HUDEP-2 (cell line): ENCODE measurements around the gene CSNK1D.

Experiments
- DNase-seq, 76 experiments: peaks; one replicate each; lab custom pipeline; 2025; ENCODE audit not compliant: unreplicated experiment in 76 of 76; lab: John Stamatoyannopoulos, UW

The CSNK1D gene

DNA sequence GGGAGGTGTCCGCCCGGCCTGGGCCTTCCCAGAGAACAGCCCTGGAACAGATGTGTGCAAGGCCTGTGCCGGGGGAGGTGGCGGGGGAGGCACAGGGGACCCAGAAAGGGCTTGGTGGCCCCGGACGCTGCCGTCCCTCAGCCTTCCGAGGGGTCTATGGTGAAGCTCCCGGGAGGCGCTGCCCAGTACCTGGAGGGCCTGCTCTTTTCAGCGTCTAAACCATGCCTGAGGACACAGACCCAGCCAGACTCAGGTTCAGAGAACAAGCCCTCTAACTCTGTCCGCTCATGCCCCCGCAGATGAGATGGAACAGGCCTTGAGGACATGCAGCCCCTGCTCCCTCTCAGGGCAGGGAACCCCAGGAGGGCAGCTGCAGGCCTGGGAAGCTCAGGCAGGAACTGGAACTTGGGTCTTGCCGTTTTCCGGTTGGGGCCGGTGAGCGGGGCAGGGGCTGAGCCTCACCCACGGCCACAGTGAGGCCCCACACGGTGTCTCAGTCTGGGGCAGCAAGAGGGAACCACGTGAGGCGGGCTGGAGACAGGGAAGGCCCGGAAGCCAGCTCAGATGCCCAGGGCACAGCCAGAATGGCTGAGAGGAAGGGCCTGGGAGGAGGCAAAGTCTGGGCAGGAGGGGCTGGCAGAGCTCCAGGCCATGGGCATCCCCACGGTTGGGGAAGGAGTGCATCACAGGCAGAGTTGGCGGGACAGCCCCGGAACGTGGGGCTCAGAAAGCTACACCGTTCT, 32.1 kb downstream of the CSNK1D start:
- peak in 65 of 76 experiments; percentile 43 to 93 (median 81) for DNase-seq

DNA sequence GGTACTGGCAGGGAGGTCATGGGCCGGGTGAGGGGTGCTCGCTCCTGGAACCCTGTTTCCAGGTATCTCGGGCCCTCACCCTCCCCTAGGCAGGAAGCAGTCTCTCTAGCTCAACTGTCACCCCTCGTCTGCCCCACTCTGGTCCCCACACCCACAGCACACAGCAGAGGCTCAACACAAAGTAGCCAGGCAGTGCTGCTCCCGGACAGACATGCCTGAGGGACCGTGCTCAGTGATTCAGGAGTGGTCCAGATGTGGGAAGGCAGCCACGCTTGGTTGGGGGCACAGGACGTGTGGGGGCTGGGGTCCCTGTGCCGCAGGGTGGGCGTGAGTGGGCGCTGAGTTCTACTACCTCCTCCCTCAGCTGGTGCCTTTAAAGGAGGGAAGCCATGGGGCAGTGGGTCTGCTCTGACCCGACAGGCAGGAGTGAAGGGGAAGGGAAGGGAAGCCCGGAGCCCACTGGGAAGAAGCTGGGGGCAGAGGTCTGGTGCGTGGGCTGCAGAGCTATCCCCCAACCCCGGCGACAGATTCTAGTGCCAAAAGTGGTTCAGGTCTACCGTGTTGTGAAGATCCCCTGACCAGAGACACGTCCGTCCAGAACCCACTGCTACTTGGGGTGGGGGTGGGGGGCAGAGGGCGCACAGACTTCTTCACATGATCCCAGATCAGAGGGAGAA, 32.9 kb downstream of the CSNK1D start:
- no peak for DNase-seq

DNA sequence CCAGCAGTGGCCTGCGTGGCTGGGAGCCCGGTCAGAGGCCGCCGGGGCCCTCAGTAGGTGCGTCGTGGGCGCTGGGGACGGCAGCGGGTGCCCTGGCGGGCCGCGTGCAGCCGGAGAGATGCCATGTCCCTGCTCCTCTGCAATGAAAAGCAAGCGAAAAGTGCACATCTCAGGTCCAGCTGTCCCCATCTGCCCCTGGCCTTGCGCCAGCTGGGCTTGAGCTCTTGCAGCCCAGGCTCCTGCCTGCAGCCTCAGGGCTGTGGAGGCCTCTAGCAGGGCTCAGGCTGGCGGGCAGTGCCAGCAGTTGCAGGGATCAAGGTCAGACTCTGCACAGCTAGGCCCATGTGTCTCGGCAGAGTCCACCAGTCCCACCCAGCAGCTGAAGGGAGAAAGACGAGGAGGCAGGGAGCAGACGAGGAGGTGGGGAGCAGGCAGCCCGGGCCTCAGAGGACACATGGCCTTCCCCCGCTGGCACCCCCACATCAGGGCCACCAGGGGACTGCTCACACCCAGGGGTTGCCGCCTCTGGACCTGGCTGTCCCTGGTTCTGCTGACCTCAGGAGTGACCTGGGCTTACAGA, 33.5 kb downstream of the CSNK1D start:
- no peak for DNase-seq

DNA sequence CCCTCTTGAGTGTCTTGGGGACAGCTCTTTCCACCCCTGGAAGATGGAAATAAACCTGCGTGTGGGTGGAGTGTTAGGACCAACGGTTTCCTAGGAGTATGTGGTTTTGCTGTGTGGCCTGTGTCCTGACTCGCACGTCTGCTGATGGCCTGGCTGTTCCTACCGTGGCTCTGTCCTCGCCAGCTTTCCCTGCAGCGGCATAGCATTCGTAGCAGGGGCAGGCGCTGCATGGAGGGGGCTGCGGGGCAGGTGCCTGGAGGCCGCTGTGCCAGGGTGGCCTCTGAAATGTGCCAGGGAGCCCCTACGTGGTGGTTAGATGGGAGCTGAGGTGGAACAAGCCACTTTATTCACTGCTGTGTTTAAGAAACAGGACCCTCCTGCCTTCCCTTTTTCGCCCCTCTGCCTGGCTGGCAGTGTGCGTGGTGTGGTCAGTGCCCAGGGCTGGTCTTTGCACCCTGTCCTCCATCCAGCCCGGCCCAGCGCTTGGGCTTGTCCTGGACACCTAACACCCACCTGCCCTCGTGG, 34.0 kb downstream of the CSNK1D start:
- peak in 1 of 76 experiments; percentile 23 for DNase-seq

DNA sequence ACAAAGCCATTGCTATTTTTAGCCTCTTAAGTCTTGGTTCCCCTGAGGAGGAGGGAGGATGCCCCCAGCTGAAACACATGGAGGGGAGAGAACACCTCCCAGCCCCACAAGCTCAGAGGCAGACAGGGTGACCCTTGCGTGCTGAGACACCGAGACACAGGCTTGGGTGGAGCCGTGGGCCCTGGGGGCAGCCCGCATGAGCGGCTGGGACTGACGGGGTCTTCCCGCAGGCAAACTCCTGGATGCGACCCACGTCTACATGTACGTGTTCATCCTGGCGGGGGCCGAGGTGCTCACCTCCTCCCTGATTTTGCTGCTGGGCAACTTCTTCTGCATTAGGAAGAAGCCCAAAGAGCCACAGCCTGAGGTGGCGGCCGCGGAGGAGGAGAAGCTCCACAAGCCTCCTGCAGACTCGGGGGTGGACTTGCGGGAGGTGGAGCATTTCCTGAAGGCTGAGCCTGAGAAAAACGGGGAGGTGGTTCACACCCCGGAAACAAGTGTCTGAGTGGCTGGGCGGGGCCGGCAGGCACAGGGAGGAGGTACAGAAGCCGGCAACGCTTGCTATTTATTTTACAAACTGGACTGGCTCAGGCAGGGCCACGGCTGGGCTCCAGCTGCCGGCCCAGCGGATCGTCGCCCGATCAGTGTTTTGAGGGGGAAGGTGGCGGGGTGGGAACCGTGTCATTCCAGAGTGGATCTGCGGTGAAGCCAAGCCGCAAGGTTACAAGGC, 34.9 kb downstream of the CSNK1D start:
- DNase-seq = peak in 71 of 76 experiments; percentile 7 to 87 (median 65)

DNA sequence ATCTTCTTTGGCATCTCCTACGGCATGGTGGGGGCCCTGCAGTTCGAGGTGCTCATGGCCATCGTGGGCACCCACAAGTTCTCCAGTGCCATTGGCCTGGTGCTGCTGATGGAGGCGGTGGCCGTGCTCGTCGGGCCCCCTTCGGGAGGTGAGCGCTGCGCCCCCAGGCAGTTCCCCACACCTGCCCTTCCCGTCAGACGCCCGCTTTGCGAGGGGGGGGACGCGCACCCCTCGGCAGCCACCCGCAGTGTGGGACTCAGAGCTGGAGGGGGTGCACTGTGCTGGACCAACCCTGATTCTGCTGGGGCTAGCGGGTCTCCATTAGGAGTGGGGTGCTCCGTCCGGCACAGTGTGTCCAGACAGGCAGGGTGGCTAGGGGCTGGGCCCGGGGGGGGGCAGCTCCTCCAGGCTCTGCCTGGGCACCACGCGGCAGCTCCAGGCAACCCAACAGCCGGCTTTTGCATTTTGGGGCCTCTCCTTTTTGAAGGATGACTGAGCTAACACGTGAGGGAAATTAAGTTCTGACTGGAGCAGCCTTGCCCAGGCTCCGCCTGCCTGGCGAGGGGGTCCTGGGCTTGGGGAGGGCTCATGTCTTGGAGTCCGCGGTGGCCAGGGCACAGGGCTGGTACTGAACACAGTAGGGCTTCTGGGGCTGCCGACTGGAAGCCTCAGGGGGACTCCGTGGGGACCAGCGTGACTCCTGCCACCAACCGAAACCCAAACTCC, 35.6 kb downstream of the CSNK1D start:
- DNase-seq = no peak

DNA sequence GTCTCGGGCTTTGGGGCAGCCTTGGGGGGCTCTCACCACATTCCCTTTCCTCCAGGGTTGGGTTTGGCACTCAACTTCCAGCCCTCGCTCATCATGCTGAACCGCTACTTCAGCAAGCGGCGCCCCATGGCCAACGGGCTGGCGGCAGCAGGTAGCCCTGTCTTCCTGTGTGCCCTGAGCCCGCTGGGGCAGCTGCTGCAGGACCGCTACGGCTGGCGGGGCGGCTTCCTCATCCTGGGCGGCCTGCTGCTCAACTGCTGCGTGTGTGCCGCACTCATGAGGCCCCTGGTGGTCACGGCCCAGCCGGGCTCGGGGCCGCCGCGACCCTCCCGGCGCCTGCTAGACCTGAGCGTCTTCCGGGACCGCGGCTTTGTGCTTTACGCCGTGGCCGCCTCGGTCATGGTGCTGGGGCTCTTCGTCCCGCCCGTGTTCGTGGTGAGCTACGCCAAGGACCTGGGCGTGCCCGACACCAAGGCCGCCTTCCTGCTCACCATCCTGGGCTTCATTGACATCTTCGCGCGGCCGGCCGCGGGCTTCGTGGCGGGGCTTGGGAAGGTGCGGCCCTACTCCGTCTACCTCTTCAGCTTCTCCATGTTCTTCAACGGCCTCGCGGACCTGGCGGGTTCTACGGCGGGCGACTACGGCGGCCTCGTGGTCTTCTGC, 36.3 kb downstream of the CSNK1D start:
- DNase-seq = no peak

DNA sequence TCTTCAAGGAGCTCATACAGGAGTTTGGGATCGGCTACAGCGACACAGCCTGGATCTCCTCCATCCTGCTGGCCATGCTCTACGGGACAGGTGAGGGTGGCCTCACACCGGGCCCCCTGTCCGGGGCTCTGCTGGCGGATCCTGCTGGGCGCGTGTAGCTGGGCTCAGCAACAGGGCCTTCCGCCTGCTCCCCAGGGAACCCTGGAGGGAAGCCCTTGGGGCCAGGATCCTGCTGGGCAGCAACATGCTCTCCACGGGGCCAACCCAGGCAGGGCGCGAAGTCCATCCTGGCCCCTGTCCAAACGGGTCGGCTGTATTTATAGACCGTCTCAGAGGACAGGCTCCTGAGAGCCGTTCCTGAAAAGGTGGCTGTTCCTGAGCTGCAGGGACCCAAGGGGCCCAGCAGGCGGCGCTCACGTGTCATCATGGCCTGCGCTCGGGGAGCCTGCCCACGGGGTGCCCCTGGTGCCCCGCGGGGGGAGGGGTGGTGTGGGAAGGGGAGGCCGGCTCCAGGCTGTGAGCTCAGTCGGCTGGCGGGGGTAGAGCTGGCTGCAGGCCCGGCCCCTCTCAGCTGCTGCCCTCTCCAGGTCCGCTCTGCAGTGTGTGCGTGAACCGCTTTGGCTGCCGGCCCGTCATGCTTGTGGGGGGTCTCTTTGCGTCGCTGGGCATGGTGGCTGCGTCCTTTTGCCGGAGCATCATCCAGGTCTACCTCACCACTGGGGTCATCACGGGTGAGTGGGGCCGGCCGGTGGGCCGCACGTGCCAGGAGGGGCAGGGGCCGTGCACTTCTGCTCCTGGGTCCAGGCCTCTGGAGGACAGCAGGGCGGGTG, 37.1 kb downstream of the CSNK1D start:
- peak in 50 of 76 experiments; percentile 15 to 73 (median 44) for DNase-seq

DNA sequence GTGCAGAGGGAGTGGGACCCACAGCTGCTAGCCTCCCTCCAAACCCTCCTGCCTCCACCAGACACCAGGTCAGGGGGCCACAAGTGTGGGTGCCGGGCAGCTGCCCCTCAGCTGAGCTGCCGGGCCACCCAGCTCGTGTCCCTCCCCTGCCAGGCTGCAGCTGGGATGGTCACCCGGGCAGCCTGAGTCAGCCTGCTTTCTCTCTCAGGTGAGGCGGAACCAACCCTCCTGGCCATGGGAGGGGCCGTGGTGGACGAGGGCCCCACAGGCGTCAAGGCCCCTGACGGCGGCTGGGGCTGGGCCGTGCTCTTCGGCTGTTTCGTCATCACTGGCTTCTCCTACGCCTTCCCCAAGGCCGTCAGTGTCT, 37.7 kb downstream of the CSNK1D start:
- no peak for DNase-seq

DNA sequence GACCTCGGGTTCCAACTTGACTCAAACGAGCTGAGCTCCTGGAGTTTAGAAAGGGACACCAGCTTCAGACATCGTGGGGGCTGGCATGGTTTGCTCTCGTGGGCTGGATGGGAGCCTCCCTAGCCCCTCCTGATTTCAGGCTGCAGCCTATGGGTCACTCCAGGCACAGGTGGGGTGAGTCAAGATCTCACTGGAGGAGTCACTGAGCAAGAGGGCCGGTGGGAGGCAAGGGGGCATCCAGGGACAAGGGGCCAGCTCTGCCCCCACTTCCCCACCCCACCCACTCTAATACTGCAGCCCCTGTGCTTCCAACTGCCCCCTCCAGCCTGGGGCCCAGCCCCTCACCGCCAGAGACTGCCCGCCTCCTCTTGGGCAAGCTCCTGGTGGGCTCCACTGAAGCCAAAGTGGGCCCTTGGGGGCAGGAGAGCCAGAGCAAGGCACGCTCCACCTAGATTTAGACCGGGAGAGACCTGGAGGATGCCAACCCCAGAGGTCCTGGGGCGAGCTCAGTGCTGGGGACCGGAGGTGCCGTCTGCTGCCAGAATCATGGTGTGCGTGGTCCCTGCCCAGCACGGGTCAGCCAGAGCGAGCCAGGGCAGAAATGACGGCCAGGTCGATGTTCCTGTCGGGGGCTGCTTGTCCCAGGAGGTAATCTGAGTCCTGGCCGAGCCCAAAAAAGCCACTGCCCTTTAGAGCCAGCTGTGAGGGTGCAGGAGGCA, 38.3 kb downstream of the CSNK1D start:
- no peak for DNase-seq

DNA sequence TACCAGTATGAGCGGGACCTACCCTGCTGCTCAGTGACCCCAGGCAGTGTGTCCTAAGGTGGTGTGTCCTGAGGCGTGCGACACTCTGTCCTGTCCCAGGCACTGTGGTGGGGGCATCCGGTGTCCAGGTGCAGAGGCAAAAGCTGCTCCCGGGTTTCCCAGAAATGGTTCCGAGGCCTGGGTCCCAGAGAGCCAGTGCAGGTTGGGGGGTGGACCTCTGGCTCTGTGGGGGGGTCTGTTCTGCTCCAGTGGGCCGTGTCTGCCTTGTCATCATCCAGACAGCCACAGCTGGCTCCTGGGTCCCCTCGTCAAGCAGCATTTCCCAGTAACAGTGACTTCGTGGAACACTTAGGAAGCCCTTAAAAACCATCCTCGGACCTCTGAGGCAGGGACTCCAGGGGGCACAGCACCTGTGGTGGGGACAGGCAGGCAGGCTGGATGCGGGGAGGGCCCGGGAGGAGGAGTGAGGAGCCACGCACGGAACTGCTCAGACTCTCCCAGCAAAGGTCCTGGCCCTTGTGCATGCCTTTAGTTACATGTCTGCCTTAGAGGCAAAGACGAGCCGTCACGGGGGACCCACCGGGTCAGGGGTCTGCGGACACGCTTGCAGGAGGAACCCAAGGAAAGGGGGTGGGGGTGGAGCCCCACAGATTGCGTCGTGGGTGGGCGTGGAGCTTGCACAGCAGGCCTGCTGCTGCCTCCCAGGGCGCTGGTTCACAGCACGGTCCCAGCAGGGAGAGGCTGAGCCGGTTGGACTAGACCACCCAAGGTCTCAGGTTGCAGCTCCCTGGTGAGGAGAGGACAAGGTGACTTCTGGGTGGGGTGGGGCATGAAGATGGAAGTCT, 39.1 kb downstream of the CSNK1D start:
- DNase-seq = no peak

DNA sequence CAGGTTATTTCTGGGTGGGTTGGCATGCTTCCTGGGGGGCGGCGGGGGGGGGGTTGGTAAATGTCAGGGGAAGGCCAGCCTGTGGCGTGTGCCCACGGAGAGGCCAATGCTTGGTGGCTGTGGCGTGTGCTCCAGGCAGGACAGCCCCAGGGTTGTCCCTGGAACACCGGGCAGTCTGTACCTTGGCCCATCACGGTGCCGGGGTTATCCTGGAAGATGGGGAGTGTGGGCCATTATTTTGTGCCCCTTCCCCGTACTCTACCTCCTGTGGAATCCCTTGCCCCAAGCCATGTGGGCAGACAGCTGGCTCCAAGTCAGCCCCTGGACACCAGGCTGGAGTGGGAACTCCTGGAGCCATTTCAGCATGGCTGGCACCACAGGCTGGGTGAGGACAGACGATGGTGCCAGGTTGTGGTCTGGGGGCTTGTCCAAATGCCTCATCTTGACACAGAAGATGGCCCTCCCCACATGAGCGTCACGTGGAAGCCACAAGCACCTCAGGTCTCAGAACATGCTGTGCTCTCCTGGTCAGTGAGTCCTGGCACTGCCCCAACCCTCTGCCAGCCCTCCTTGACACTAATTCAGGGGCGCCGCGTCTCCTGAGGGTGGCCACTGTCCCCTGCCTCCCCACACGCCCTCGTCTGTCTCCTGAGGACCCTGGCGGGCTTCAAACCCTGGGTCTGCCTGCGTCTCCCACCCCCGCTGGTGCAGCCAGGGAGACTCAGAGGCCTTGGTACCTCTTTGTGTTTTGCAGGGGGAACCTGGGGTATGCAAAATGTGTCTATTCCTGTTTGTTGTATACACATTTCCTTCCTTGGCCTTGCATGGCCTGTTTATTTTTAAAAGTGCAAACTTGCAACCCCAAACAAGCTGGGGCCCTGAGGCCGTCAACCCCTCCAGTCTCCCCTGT, 40.4 kb downstream of the CSNK1D start:
- no peak for DNase-seq

DNA sequence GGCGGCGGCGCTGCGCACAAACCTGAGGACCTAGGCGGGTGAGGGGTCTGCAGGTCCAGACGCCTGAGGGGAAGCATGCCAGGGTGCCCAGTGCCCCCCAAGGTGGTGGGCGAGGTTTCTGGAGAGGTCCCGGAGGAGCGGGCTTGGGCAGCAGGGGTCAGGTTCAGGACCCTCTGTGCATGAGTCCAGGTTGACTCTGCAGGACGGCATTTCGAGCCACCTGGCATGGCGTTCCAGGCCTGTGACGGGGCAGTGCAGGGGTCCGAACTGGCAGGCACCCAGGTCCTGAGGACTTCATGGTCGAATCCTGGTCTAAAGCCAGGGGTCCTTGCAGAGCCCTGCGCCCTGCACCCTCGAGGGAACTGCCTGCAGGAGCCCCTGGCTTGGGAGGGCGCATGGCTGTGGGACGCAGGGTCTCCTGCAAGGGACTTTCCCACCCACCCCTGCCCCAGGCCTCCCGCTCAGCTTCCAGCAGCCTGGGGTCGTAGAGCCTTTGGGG, 41.1 kb downstream of the CSNK1D start:
- DNase-seq = no peak

DNA sequence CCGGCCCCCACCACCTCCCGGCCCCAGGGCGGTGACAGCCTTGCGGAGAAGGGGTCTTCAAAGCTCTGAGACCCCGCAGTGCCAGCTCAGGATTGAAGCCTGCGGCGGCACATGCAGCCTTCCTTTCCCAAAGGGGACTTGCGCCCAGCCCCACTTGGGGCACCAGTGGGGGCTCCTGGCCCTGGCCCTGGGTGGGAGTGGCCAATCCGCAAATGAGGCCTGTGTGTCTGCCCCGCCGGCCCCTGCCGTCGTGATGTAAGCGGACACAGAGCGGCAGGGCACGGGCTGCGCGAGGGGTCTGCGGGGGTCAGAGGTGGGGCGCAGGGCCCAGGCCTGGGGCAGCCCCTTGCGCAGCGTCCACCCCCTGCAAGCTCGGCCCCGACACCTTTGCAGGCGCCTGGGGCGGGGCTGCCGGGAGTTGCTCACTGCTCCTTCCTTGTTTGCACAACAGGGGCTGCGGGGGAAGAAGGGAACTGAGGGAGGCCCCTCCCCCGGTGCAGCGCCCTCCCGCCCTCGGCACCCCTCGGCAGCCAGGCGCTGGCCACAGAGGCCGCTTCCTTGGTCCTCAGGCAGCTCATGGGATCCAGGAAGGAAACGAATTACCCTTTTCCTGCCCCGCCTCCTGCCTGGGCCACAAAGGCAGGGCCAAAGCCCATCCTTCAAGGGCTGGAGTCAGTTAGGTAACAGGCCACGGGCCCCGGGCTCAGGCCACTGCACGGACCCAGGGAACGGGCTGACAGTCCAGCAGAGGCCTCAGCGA, 41.8 kb downstream of the CSNK1D start:
- no peak for DNase-seq

DNA sequence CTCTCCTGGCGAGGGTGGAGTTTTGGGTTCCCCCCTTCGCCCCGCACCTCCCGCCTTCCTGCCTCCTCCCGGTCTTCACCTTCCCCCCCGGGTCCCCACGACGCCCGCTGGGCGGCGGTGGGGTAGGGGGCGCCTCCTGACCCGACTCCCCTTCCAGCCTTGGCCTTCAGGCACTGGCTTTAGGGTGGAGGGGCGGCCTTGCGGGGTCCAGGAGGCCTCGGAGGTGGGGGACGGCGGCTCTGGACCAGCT, 42.3 kb downstream of the CSNK1D start:
- no peak for DNase-seq
